GM12878 (cell line): ENCODE results near the gene AGER. TPM values are rescaled to one million over a fixed set of nuclear protein-coding genes. Genes with fewer than 3 reads are reported as not detected.

ENCODE experiments used
- ASH2L ChIP-seq: fragments of 300-600, 200-600 bp; sonication (generic); IDR thresholded peaks from 2 replicates; pipeline ENCODE4 v1.6.1; 2017; ENCODE audit warnings: low read depth, mild to moderate bottlenecking, borderline replicate concordance
- BCL11A ChIP-seq: IDR thresholded peaks from 2 replicates; pipeline ENCODE4 v1.6.1; 2011; ENCODE audit warnings: low read depth, low read length
- BCL3 ChIP-seq: IDR thresholded peaks from 2 replicates; pipeline ENCODE4 v1.6.1; 2011; ENCODE audit warnings: borderline replicate concordance, low read depth, mild to moderate bottlenecking, moderate library complexity, low read length; ENCODE audit not compliant: insufficient read depth, poor library complexity, severe bottlenecking
- CBFB ChIP-seq: IDR thresholded peaks from 2 replicates; pipeline ENCODE4 v1.6.1; 2016; ENCODE audit warnings: antibody characterized with exemption, low read depth
- CHD1 ChIP-seq: IDR thresholded peaks from 2 replicates; pipeline ENCODE4 v1.6.1; 2012; ENCODE audit warnings: low read depth, low read length, improper control_type of control experiment
- DPF2 ChIP-seq: fragments of 450-650 bp; IDR thresholded peaks from 2 replicates; pipeline ENCODE4 v1.6.1; 2017; ENCODE audit warnings: mild to moderate bottlenecking
- ESRRA ChIP-seq: IDR thresholded peaks from 2 replicates; pipeline ENCODE4 v1.6.1; 2012; ENCODE audit warnings: mild to moderate bottlenecking, low read length, improper control_type of control experiment
- GABPA ChIP-seq: IDR thresholded peaks from 2 replicates; pipeline ENCODE4 v1.6.1; 2014; ENCODE audit warnings: antibody characterized with exemption, low read depth, mild to moderate bottlenecking, inconsistent platforms
- HCFC1 ChIP-seq: fragments of 150-350 bp; IDR thresholded peaks from 2 replicates; pipeline ENCODE4 v1.6.1; 2014; ENCODE audit warnings: low read length
- IRF3 ChIP-seq: fragments of 450-650 bp; IDR thresholded peaks from 2 replicates; pipeline ENCODE4 v1.6.1; 2014; ENCODE audit warnings: mild to moderate bottlenecking
- KLF5 ChIP-seq: fragments of 450-650 bp; IDR thresholded peaks from 2 replicates; pipeline ENCODE4 v1.6.1; 2014; ENCODE audit warnings: mild to moderate bottlenecking; ENCODE audit not compliant: partially characterized antibody
- MAX ChIP-seq: IDR thresholded peaks from 2 replicates; pipeline ENCODE4 v1.6.1; 2012; ENCODE audit warnings: low read depth, low read length, improper control_type of control experiment
- MTA3 ChIP-seq: IDR thresholded peaks from 2 replicates; pipeline ENCODE4 v1.6.1; 2012; ENCODE audit warnings: low read length, inconsistent platforms, borderline replicate concordance
- NBN ChIP-seq: fragments of 450-650 bp; IDR thresholded peaks from 2 replicates; pipeline ENCODE4 v1.6.1; 2016
- NFYA ChIP-seq: IDR thresholded peaks from 2 replicates; pipeline ENCODE4 v1.6.1; 2011; ENCODE audit warnings: low read depth, mild to moderate bottlenecking, low read length, improper control_type of control experiment, borderline replicate concordance
- NR2F1 ChIP-seq: fragments of 450-650 bp; conservative IDR thresholded peaks from 2 replicates; pipeline ENCODE4 v1.6.1; 2017; ENCODE audit warnings: mild to moderate bottlenecking
- POLR2AphosphoS5 ChIP-seq: IDR thresholded peaks from 2 replicates; pipeline ENCODE4 v1.6.1; 2011; ENCODE audit warnings: mild to moderate bottlenecking, low read length, inconsistent platforms
- RAD21 ChIP-seq: IDR thresholded peaks from 2 replicates; pipeline ENCODE4 v1.6.1; 2011; ENCODE audit warnings: mild to moderate bottlenecking, low read depth, low read length, moderate library complexity; ENCODE audit not compliant: insufficient read depth
- RELA ChIP-seq: fragments of 450-650 bp; IDR thresholded peaks from 2 replicates; pipeline ENCODE4 v1.8.0; 2014; ENCODE audit warnings: borderline replicate concordance; ENCODE audit not compliant: partially characterized antibody
- RELB ChIP-seq: fragments of 450-650 bp; IDR thresholded peaks from 2 replicates; pipeline ENCODE4 v1.6.1; 2017; ENCODE audit warnings: low read depth, mild to moderate bottlenecking, moderate library complexity
- SMAD5 ChIP-seq: IDR thresholded peaks from 2 replicates; pipeline ENCODE4 v1.6.1; 2016; ENCODE audit warnings: antibody characterized with exemption, low read depth
- TAF1 ChIP-seq: IDR thresholded peaks from 2 replicates; pipeline ENCODE4 v1.6.1; 2011; ENCODE audit warnings: mild to moderate bottlenecking, low read depth, low read length, borderline replicate concordance
- TARDBP ChIP-seq: IDR thresholded peaks from 2 replicates; pipeline ENCODE4 v1.6.1; 2016; ENCODE audit warnings: borderline replicate concordance
- TCF12 ChIP-seq: IDR thresholded peaks from 2 replicates; pipeline ENCODE4 v1.6.1; 2011; ENCODE audit warnings: low read depth, mild to moderate bottlenecking, low read length
- TCF7 ChIP-seq: IDR thresholded peaks from 2 replicates; pipeline ENCODE4 v1.6.1; 2014; ENCODE audit warnings: antibody characterized with exemption, borderline replicate concordance
- USF1 ChIP-seq: IDR thresholded peaks from 2 replicates; pipeline ENCODE4 v1.6.1; 2011; ENCODE audit warnings: borderline replicate concordance, low read depth, mild to moderate bottlenecking, moderate library complexity, mixed read lengths, low read length; ENCODE audit not compliant: insufficient read depth; ENCODE audit errors: extremely low read length
- ZNF24 ChIP-seq: fragments of 450-650 bp; IDR thresholded peaks from 2 replicates; pipeline ENCODE4 v1.6.1; 2017; ENCODE audit warnings: antibody characterized with exemption, mild to moderate bottlenecking
- ZNF384 ChIP-seq: IDR thresholded peaks from 2 replicates; pipeline ENCODE4 v1.6.1; 2012; ENCODE audit warnings: low read depth, mild to moderate bottlenecking, low read length, improper control_type of control experiment, borderline replicate concordance
- ZNF622 ChIP-seq: fragments of 450-650 bp; IDR thresholded peaks from 2 replicates; pipeline ENCODE4 v1.6.1; 2017; ENCODE audit warnings: mild to moderate bottlenecking, inconsistent platforms
- polyA plus RNA-seq, 11 experiments: library from polyadenylated mRNA; depleted of rRNA in 4 of 11; unstranded in 6 of 11; stranded (reverse) in 5 of 11; fragments of >200 nt; fragmentation: Nextera tagmentation in 4 of 11; fragmentation: Illumina TruSeq in 1 of 11; extraction: Ambion mirVana in 4 of 11; extraction: Trizol in 1 of 11; gene quantifications; 1 replicate in 1 of 11; 2 replicates in 10 of 11; pipeline versions ENCODE4 v1.2.1 to v1.2.3, GENCODE V29; 2011 to 2016; ENCODE audit warnings: inconsistent platforms in 2 of 11, missing spikeins in 2 of 11, low read depth in 1 of 11
- total RNA-seq, 4 experiments: library from RNA; depleted of rRNA in 3 of 4; stranded (reverse); fragments of >200 nt in 3 of 4; fragmentation: Illumina TruSeq in 1 of 4; extraction: Trizol in 1 of 4; gene quantifications; 2 replicates each; pipeline versions ENCODE4 v1.2.1 to v1.2.3, GENCODE V29; 2013 to 2021

AGER gene
- total and polyA plus RNA-seq, 10 of the 15 experiments (the other 5 are each of a cell fraction or from before 2014, with no cell fraction given), result 1.1 to 18.2 (median 3.9) TPM

- TF ChIP-seq BCL11A, result no peak
- no peak for TF ChIP-seq ZNF622
- no peak for TF ChIP-seq POLR2AphosphoS5
- TF ChIP-seq MAX, result no peak
- TF ChIP-seq TCF7, result no peak
- no peak for TF ChIP-seq KLF5
- no peak for TF ChIP-seq ZNF384
- peak; percentile 78 for TF ChIP-seq TCF12
- no peak for TF ChIP-seq NFYA
- no peak for TF ChIP-seq RELB
- no peak for TF ChIP-seq TARDBP
- no peak for TF ChIP-seq HCFC1
- peak; percentile 26; the same call in 1 of the 2 replicates for TF ChIP-seq DPF2
- TF ChIP-seq CBFB, result no peak
- no peak for TF ChIP-seq RELA
- TF ChIP-seq BCL3, result no peak
- TF ChIP-seq USF1, result no peak
- no peak for TF ChIP-seq ZNF24
- TF ChIP-seq IRF3, result no peak
- TF ChIP-seq RAD21, result peak; percentile 71
- no peak for TF ChIP-seq GABPA
- no peak for TF ChIP-seq ESRRA
- no peak for TF ChIP-seq TAF1
- TF ChIP-seq NR2F1, result no peak
- no peak for TF ChIP-seq ASH2L
- TF ChIP-seq CHD1, result no peak
- no peak for TF ChIP-seq SMAD5
- TF ChIP-seq NBN, result no peak; the same call in 1 of the 2 replicates
- TF ChIP-seq MTA3, result no peak
Observed at GRCh38 chr6:32154514-32155161, 29.4 kb downstream of the AGER start (continued).
